WTC11 (cell line): Measurements from ENCODE around the gene WBP2. TPM values are rescaled to one million over a fixed set of nuclear protein-coding genes. Genes with fewer than 3 reads are reported as not detected.

Experiments
- ATAC-seq: fragments of 200-7000 bp; cut with Tn5 transposase; 2 replicates; pipeline ENCODE4 v1.10.0; 2021; ENCODE audit warnings: mild to moderate bottlenecking, moderate library complexity
- CTCF ChIA-PET: fragments of 300-600 bp; sonication (Branson Sonifier 250); formaldehyde crosslinking; loops from one replicate; lab custom pipeline; 2021; ENCODE audit warnings: antibody characterized with exemption; lab: Charles Lee
- POLR2A ChIA-PET: fragments of 350-600 bp; sonication (Branson Sonifier 250); formaldehyde crosslinking; loops from one replicate; lab custom pipeline; 2021; ENCODE audit warnings: antibody characterized with exemption; lab: Charles Lee
- DNase-seq: peaks from one replicate; pipeline ENCODE4 v3.0.0; 2021; ENCODE audit warnings: low spot score
- H3K27ac Mint-ChIP-seq: 2 replicates; pipeline ENCODE4 v1.8.0; 2021; ENCODE audit warnings: mixed read lengths
- H3K27me3 Mint-ChIP-seq: 2 replicates; pipeline ENCODE4 v1.8.0; 2021; ENCODE audit warnings: low read depth, mild to moderate bottlenecking, moderate library complexity, mixed read lengths
- H3K36me3 Mint-ChIP-seq: 2 replicates; pipeline ENCODE4 v1.8.0; 2021; ENCODE audit warnings: mixed read lengths
- H3K4me1 Mint-ChIP-seq: 2 replicates; pipeline ENCODE4 v1.8.0; 2022; ENCODE audit warnings: mixed read lengths
- H3K4me3 Mint-ChIP-seq: 2 replicates; pipeline ENCODE4 v1.8.0; 2021; ENCODE audit warnings: mild to moderate bottlenecking, moderate library complexity, mixed read lengths
- H3K9me3 Mint-ChIP-seq: 2 replicates; pipeline ENCODE4 v1.8.0; 2021; ENCODE audit warnings: mixed read lengths
- CBFB ChIP-seq: sonication (generic); formaldehyde crosslinking; IDR thresholded peaks from 2 replicates; pipeline ENCODE4 v1.8.1; 2022; ENCODE audit warnings: mild to moderate bottlenecking, low read depth, missing genetic modification reagents
- ELF4 ChIP-seq: sonication (generic); formaldehyde crosslinking; IDR thresholded peaks from 2 replicates; pipeline ENCODE4 v1.8.1; 2022; ENCODE audit warnings: low read depth, mild to moderate bottlenecking, moderate library complexity, missing genetic modification reagents
- FOXJ3 ChIP-seq: sonication (generic); formaldehyde crosslinking; IDR thresholded peaks from 2 replicates; pipeline ENCODE4 v1.9.0; 2021; ENCODE audit warnings: missing genetic modification reagents, mild to moderate bottlenecking, borderline replicate concordance
- FOXK1 ChIP-seq: sonication (generic); formaldehyde crosslinking; IDR thresholded peaks from 2 replicates; pipeline ENCODE4 v1.8.0; 2022; ENCODE audit warnings: mild to moderate bottlenecking, moderate library complexity, missing genetic modification reagents
- FOXP1 ChIP-seq: sonication (generic); formaldehyde crosslinking; IDR thresholded peaks from 2 replicates; pipeline ENCODE4 v1.8.0; 2022; ENCODE audit warnings: missing genetic modification reagents, mild to moderate bottlenecking, moderate library complexity, borderline replicate concordance
- IRF2 ChIP-seq: sonication (generic); formaldehyde crosslinking; IDR thresholded peaks from 2 replicates; pipeline ENCODE4 v1.8.0; 2022; ENCODE audit warnings: low read depth, missing genetic modification reagents, borderline replicate concordance
- JAZF1 ChIP-seq: fragments of 250-450 bp; sonication (Bioruptor Pico); IDR thresholded peaks from 2 replicates; pipeline ENCODE4 v1.9.0; 2021; ENCODE audit warnings: moderate library complexity, mild to moderate bottlenecking, inconsistent platforms
- MYBL2 ChIP-seq: sonication (generic); formaldehyde crosslinking; IDR thresholded peaks from 2 replicates; pipeline ENCODE4 v1.8.1; 2023; ENCODE audit warnings: mild to moderate bottlenecking, moderate library complexity, missing genetic modification reagents
- NR1H2 ChIP-seq: sonication (generic); formaldehyde crosslinking; IDR thresholded peaks from 2 replicates; pipeline ENCODE4 v1.9.0; 2021; ENCODE audit warnings: mild to moderate bottlenecking, moderate library complexity, missing genetic modification reagents
- RORB ChIP-seq: fragments of 250-450 bp; sonication (Bioruptor Pico); IDR thresholded peaks from 2 replicates; pipeline ENCODE4 v1.9.0; 2021; ENCODE audit warnings: mild to moderate bottlenecking
- ZBTB21 ChIP-seq: sonication (generic); formaldehyde crosslinking; IDR thresholded peaks from 2 replicates; pipeline ENCODE4 v1.8.1; 2023; ENCODE audit warnings: mild to moderate bottlenecking, missing genetic modification reagents, borderline replicate concordance
- ZNF121 ChIP-seq: sonication (generic); formaldehyde crosslinking; IDR thresholded peaks from 2 replicates; pipeline ENCODE4 v1.8.0; 2023; ENCODE audit warnings: missing genetic modification reagents
- ZNF416 ChIP-seq: fragments of 250-450 bp; sonication (Bioruptor Pico); IDR thresholded peaks from 2 replicates; pipeline ENCODE4 v1.9.0; 2021; ENCODE audit warnings: mild to moderate bottlenecking, inconsistent platforms
- ZNF423 ChIP-seq: fragments of 250-450 bp; sonication (Bioruptor Pico); IDR thresholded peaks from 2 replicates; pipeline ENCODE4 v2.1.2; 2022; ENCODE audit warnings: mild to moderate bottlenecking, moderate library complexity
- total RNA-seq: library from RNA; stranded (reverse); gene quantifications from 3 replicates; pipeline ENCODE4 v1.2.3, GENCODE V29; 2021
- TF ChIP-seq, protein P1 (sequence below): fragments of 250-450 bp; sonication (Bioruptor Pico); IDR thresholded peaks from 2 replicates; pipeline ENCODE4 v1.9.0; 2021; ENCODE audit warnings: moderate library complexity, mild to moderate bottlenecking, inconsistent platforms, borderline replicate concordance
- TF ChIP-seq, protein P2 (sequence below): sonication (generic); formaldehyde crosslinking; IDR thresholded peaks from 2 replicates; pipeline ENCODE4 v1.8.1; 2022; ENCODE audit warnings: missing genetic modification reagents, borderline replicate concordance
- TF ChIP-seq, protein P3 (sequence below): fragments of 250-450 bp; sonication (Bioruptor Pico); IDR thresholded peaks from 2 replicates; pipeline ENCODE4 v2.1.2; 2022; ENCODE audit warnings: mild to moderate bottlenecking, moderate library complexity
- TF ChIP-seq, protein P4 (sequence below): sonication (generic); formaldehyde crosslinking; IDR thresholded peaks from 2 replicates; pipeline ENCODE4 v1.8.1; 2023; ENCODE audit warnings: mild to moderate bottlenecking, missing genetic modification reagents, borderline replicate concordance

Gene WBP2
- total RNA-seq, 1 experiment from 2014 or later = 68.8 TPM

DNA sequence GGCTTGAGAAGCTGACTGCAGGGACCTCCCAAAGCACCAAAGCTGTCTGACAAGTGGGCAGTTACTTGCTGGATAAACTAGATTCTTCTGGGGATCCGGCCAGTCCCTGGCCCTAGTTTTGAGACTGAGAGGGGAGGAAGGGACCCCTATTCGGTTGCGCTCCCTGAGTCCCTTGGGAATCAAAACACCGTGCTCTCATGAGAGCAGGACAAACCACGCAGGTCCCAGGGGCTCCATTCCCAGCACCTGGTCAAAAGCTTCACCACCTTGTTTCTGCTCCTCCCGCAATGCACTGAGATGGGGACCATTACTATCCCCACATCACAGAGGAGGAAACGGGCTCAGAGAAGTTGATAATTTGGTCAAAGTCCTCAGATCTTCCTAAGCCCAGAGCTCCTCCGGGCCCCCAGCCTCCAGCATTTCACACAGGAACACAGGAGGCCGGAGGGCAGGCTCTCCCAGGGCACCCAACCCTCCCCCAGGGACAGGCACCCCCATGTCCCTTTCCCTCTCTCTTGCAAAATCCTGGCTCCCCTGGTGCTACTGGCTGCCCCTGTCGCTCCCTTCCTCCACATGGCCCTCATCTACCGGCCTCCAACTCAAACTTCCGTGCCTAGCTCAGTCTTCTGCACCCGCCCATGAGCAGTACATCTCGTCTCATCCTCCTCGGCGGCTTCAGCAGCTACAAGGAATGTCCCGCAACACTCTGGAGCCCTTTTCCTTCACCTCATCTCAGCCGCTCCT, 38.3 kb upstream of the WBP2 start (continued):
- TF ChIP-seq, protein P1, sequence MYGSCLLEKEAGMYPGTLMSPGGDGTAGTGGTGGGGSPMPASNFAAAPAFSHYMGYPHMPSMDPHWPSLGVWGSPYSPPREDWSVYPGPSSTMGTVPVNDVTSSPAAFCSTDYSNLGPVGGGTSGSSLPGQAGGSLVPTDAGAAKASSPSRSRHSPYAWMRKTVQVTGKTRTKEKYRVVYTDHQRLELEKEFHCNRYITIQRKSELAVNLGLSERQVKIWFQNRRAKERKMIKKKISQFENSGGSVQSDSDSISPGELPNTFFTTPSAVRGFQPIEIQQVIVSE (CRISPR knock-in tag) = no peak
- TF ChIP-seq ZNF423 (CRISPR knock-in tag) = no peak
- no peak for TF ChIP-seq JAZF1 (CRISPR knock-in tag)

DNA sequence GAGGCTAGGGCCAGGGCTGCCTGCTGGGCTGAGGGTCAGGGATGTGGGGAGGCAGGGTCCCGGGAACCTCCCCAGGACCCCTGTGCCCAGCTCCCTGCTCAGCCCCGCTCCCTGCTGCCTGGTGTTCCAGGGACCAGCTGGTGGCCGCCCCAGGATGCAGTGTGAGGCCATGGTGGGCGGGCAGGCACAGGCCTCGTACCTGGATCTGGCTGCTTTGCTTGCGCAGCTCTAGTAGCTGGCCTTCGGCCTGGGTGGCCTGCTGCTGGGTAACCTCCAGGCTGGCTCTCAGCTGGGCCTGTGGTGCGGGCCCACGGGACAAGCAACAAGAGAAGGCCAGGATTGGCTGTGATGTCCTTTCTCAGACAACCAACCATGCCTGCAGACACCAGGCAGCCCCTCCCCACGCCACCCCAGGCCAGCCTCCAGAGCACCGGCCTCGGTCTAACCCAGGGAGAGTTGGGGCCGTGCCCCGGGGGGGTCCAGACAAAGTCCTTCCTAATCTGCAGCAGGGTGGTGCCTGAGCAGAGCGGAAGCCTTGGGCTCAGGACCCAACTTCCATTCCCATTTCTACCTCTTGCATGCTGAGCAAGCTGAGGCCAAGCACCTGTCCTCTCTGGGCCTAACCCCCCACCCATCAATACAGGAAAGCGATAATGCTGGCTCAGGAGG, 37.6 kb upstream of the WBP2 start:
- Mint-ChIP-seq H3K27me3 (no peaks in the 10 kb centered on the region), H3K4me3 (no peak overlapping the region), H3K36me3 (peaks cover 7% of the 10 kb centered on the region; the same call in 1 of the 2 replicates), H3K9me3 (no peaks in the 10 kb centered on the region)
- no peak for DNase-seq
- CTCF ChIA-PET = interaction anchor here (0.9 to 7.5 kb wide), 6 partner anchors 12 to 122 kb away, joined by 3 to 71 read pairs (median 16); partner anchors contain the start of genes MRPL38 and TRIM47
- no peak for ATAC-seq
- POLR2A ChIA-PET = interaction anchor here (1.2 kb wide), 1 partner anchor 37 kb away, joined by 3 read pairs; the partner anchor contains the start of gene WBP2
- no peak for TF ChIP-seq FOXP1 (CRISPR knock-in tag)
- TF ChIP-seq, protein P2, sequence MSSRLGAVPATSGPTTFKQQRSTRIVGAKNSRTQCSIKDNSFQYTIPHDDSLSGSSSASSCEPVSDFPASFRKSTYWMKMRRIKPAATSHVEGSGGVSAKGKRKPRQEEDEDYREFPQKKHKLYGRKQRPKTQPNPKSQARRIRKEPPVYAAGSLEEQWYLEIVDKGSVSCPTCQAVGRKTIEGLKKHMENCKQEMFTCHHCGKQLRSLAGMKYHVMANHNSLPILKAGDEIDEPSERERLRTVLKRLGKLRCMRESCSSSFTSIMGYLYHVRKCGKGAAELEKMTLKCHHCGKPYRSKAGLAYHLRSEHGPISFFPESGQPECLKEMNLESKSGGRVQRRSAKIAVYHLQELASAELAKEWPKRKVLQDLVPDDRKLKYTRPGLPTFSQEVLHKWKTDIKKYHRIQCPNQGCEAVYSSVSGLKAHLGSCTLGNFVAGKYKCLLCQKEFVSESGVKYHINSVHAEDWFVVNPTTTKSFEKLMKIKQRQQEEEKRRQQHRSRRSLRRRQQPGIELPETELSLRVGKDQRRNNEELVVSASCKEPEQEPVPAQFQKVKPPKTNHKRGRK = no peak
- no peak for TF ChIP-seq CBFB (CRISPR knock-in tag)
- TF ChIP-seq NR1H2 (CRISPR knock-in tag) = no peak
- no peak for TF ChIP-seq RORB
- 0 out of 2 replicates have a peak, but pooled peaks have one; percentile 36 for TF ChIP-seq MYBL2 (CRISPR knock-in tag)
- TF ChIP-seq, all 79 proteins: peak for 1
- peaks cover 24% of the 10 kb centered on the region for H3K4me1 Mint-ChIP-seq
- H3K27ac Mint-ChIP-seq = no peak overlapping the region

DNA sequence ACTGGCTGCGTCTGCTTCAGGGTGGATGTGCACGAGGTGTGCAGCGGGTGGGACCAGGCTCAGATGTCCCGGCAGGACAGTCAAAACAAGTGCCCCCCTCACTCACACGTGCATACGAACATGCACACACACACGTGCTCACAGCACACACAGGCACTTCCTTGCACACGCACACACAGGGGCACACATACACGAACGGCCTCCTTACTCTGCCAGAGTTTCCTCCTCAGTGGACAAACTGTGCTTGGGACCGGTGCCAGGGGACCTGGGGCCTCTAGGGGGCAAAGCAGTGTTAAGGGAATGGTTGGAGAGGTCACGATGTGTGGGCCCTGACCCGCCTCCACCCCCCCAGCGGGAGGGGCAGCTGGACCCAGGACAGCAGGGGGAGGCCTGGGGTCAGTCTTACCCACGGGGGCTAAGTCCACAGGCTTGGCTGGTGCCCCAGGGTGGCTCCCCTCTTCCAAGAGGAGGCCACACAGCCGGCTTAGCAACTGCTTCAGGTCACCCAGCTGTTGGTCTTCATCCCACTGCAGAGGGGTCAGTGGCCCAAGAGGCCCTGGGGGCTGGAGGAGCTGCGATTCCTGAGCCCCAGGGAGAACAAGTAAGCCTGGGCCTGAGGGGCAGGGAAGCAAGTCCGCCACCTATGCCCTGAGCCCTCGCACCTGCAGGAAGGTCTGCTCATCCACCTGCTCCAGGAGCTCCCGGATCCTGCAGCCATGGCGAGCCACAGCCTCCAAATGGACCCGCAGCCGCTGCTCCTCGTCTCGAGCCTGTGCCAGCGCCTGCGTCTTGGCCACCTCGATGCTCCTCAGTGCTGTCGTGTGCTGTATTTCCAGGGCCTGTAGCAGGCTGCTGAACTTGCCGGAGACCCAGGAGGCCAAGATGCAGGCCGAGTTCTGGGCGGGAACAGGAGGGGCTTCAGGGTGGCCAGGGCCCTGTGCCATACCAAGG, 36.7 kb upstream of the WBP2 start:
- H3K27me3 Mint-ChIP-seq = no peaks in the 10 kb centered on the region
- no peaks in the 10 kb centered on the region for H3K9me3 Mint-ChIP-seq
- TF ChIP-seq, protein P3, sequence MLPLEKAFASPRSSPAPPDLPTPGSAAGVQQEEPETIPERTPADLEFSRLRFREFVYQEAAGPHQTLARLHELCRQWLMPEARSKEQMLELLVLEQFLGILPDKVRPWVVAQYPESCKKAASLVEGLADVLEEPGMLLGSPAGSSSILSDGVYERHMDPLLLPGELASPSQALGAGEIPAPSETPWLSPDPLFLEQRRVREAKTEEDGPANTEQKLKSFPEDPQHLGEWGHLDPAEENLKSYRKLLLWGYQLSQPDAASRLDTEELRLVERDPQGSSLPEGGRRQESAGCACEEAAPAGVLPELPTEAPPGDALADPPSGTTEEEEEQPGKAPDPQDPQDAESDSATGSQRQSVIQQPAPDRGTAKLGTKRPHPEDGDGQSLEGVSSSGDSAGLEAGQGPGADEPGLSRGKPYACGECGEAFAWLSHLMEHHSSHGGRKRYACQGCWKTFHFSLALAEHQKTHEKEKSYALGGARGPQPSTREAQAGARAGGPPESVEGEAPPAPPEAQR (CRISPR knock-in tag) = no peak
- 0 out of 2 replicates have a peak, but pooled peaks have one; percentile 25 for TF ChIP-seq ZNF121
- POLR2A ChIA-PET = interaction anchor here (0.6 to 1.2 kb wide), 2 partner anchors 36 to 687 kb away, joined by 3 to 4 read pairs; partner anchors contain the start of gene WBP2
- peaks cover 19% of the 10 kb centered on the region for H3K4me1 Mint-ChIP-seq
- no peak overlapping the region for H3K4me3 Mint-ChIP-seq
- ATAC-seq (no peak), DNase-seq (no peak)
- CTCF ChIA-PET = interaction anchor here (1.0 to 7.5 kb wide), 3 partner anchors 14 to 31 kb away, joined by 3 to 71 read pairs (median 36); partner anchors contain the start of gene TRIM47
- peaks cover 7% of the 10 kb centered on the region; the same call in 1 of the 2 replicates for H3K36me3 Mint-ChIP-seq
- H3K27ac Mint-ChIP-seq = no peak overlapping the region

DNA sequence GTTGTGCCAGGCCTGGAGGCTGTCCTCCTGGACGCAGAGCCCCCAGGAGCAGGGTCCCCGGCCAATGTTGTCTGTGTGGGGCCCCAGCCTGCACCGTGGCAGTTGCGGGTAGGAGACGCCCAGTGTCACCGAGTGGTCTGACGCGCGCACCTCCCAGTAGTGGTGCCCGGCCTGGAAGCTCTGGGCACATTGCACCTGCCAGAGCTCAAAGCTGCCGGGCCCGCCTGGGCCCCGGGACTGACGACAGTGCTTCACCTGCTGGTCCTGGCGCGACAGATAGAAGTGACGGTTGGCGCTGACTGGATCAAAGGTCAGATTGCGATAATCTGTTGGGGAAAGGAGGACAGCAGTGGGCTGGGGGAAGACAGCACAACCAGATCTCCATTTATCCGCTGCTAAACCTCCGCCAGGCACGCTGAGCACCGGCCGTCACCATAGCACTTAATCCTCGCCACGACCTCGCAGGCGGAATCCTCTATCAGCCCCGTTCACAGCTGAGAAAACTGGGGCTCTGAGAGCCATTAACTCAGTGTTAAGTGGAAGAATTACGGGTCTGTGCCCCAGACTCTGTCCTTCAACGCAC, 36.0 kb upstream of the WBP2 start:
- Mint-ChIP-seq H3K9me3 (no peaks in the 10 kb centered on the region), H3K27ac (no peak overlapping the region), H3K4me3 (no peak overlapping the region), H3K27me3 (no peaks in the 10 kb centered on the region), H3K36me3 (peaks cover 7% of the 10 kb centered on the region; the same call in 1 of the 2 replicates), H3K4me1 (peaks cover 19% of the 10 kb centered on the region)
- ChIA-PET CTCF (interaction anchor here (1.0 kb wide), 1 partner anchor 15 kb away, joined by 3 read pairs; no protein-coding TSS in a partner anchor), POLR2A (no interaction called here)
- ATAC-seq = no peak
- no peak for DNase-seq
- no peak for TF ChIP-seq FOXJ3 (CRISPR knock-in tag)
- TF ChIP-seq IRF2 = no peak
- TF ChIP-seq, protein P4, sequence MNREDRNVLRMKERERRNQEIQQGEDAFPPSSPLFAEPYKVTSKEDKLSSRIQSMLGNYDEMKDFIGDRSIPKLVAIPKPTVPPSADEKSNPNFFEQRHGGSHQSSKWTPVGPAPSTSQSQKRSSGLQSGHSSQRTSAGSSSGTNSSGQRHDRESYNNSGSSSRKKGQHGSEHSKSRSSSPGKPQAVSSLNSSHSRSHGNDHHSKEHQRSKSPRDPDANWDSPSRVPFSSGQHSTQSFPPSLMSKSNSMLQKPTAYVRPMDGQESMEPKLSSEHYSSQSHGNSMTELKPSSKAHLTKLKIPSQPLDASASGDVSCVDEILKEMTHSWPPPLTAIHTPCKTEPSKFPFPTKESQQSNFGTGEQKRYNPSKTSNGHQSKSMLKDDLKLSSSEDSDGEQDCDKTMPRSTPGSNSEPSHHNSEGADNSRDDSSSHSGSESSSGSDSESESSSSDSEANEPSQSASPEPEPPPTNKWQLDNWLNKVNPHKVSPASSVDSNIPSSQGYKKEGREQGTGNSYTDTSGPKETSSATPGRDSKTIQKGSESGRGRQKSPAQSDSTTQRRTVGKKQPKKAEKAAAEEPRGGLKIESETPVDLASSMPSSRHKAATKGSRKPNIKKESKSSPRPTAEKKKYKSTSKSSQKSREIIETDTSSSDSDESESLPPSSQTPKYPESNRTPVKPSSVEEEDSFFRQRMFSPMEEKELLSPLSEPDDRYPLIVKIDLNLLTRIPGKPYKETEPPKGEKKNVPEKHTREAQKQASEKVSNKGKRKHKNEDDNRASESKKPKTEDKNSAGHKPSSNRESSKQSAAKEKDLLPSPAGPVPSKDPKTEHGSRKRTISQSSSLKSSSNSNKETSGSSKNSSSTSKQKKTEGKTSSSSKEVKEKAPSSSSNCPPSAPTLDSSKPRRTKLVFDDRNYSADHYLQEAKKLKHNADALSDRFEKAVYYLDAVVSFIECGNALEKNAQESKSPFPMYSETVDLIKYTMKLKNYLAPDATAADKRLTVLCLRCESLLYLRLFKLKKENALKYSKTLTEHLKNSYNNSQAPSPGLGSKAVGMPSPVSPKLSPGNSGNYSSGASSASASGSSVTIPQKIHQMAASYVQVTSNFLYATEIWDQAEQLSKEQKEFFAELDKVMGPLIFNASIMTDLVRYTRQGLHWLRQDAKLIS (CRISPR knock-in tag) = no peak
- no peak for TF ChIP-seq FOXK1 (CRISPR knock-in tag)
- TF ChIP-seq ZNF416 (CRISPR knock-in tag) = no peak
- TF ChIP-seq ELF4 (CRISPR knock-in tag) = no peak
- TF ChIP-seq ZBTB21 (CRISPR knock-in tag) = no peak
